Psoas muscle (tissue), 8 donors: ENCODE results near the gene DIO1. TPM values are rescaled to one million over a fixed set of nuclear protein-coding genes. Genes with fewer than 3 reads are reported as not detected.

Experiments
- ATAC-seq, 4 donors: fragments of 200-7000 bp; cut with Tn5 transposase; one replicate each; pipeline ENCODE4 v1.9.1; 2020; ENCODE audit warnings: moderate library complexity in 3 of 4, mild to moderate bottlenecking in 2 of 4
- DNase-seq, 2 donors: peaks; one replicate each; pipeline ENCODE4 v3.0.0-alpha.2; 2020
- H3K27ac ChIP-seq: fragments of 200-600 bp; one replicate; pipeline ENCODE4 v1.8.0; 2022
- H3K27me3 ChIP-seq, 3 donors: fragments of 200-600 bp in 1 of 3; one replicate each; pipeline versions ENCODE4 v1.6.1 to v1.8.0; 2013 to 2022; ENCODE audit warnings: low read length in 2 of 3, mild to moderate bottlenecking in 2 of 3, moderate library complexity in 1 of 3; ENCODE audit not compliant: insufficient read depth in 3 of 3
- H3K36me3 ChIP-seq, 2 donors: fragments of 200-600 bp in 1 of 2; one replicate each; pipeline versions ENCODE4 v1.6.1 to v1.8.0; 2013 to 2022; ENCODE audit warnings: low read depth in 1 of 2, mild to moderate bottlenecking in 1 of 2, moderate library complexity in 1 of 2; ENCODE audit not compliant: insufficient read depth in 1 of 2
- H3K4me1 ChIP-seq: fragments of 200-600 bp; one replicate; pipeline ENCODE4 v1.8.0; 2022
- H3K4me3 ChIP-seq: fragments of 200-600 bp; one replicate; pipeline ENCODE4 v1.8.0; 2022; ENCODE audit warnings: mild to moderate bottlenecking
- H3K9me3 ChIP-seq: fragments of 200-600 bp; one replicate; pipeline ENCODE4 v1.8.0; 2022
- CTCF ChIP-seq: fragments of 200-600 bp; IDR thresholded peaks from one replicate; pipeline ENCODE4 v1.8.0; 2022; ENCODE audit warnings: antibody characterized with exemption
- WGBS, 3 donors: extraction: QIAGEN DNeasy Blood & Tissue Kit; methylation state at CpG; one replicate each; pipeline versions ENCODE4 v1.1.6 to v1.1.7; 2013; 5-methylcytosine and 5-hydroxymethylcytosine counted together
- intact Hi-C, 2 donors: fragments of 100-400 bp; cut with DNase I; formaldehyde crosslinking; loops; one replicate each; pipeline versions ENCODE4 v1.11.0 to v1.14.2; 2022
- polyA plus RNA-seq, 3 donors: library from polyadenylated mRNA; stranded (reverse); fragments of 200-250 nt; gene quantifications; one replicate each; pipeline ENCODE4 v1.2.3, GENCODE V29; 2013
- total RNA-seq, 4 donors: library from RNA; stranded (reverse); fragmentation: NEBNext Ultra II Directional in 2 of 4; extraction: Animal tissue kit (Norgen Biotek cat#: 25700) in 2 of 4; gene quantifications; one replicate each; pipeline versions ENCODE4 v1.2.1 to v1.2.4, GENCODE V29; 2021 to 2023
- donor health status: healthy with polysubstance abuse.
- donor health status: DM: no; HTN: no; CAD: no; lungs with moderate emphysema.
- donor health status: Bipolar disorder and iron deficiency.
- donor health status: healthy.
- donor health status: DM: yes; HTN: yes; CAD: no.
- donor health status: DM: no; HTN: no; CAD: no.
- donor health status: DM: no; HTN: no; CAD: no.
- donor health status: DM: yes; HTN: yes; CAD: no.

DIO1 gene
- total and polyA plus RNA-seq, 7 donors, result not detected

GRCh38 chr1:53948291-53948690 is 54.3 kb downstream of the DIO1 start:
- no peak for TF ChIP-seq CTCF
- WGBS, 3 donors, result 88 to 91% (median 89%) methylated on average over 5 of the region's 5 CpGs
- Histone ChIP-seq H3K9me3 (no peaks in the 10 kb centered on the region), H3K36me3 (peaks cover 3 to 19% of the 10 kb centered on the region in 2 donors), H3K27ac (no peak overlapping the region), H3K4me3 (no peak overlapping the region), H3K4me1 (peaks cover 20% of the 10 kb centered on the region), H3K27me3 (no peaks in the 10 kb centered on the region)
- intact Hi-C loops, result loop anchor here in 1 of 2 donors (2.0 to 5.0 kb wide), 3 partner anchors 69 to 104 kb away; partner anchors contain the start of genes TCEANC2 and TMEM59
- DNase-seq, result no peak
- no peak for ATAC-seq

- ATAC-seq (no peak), DNase-seq (no peak)
- WGBS, 3 donors, result 77 to 82% (median 79%) methylated on average over 4 of the region's 4 CpGs
- intact Hi-C loops, result loop anchor here in 1 of 2 donors (2.0 to 5.0 kb wide), 3 partner anchors 71 to 103 kb away; partner anchors contain the start of genes TCEANC2 and TMEM59
- Histone ChIP-seq H3K9me3 (no peaks in the 10 kb centered on the region), H3K27me3 (no peaks in the 10 kb centered on the region), H3K27ac (no peak overlapping the region), H3K36me3 (peaks cover 3 to 29% of the 10 kb centered on the region in 2 donors), H3K4me1 (peaks cover 19% of the 10 kb centered on the region), H3K4me3 (no peak overlapping the region)
- TF ChIP-seq CTCF, result peak; percentile 54
Measured at GRCh38 chr1:53949023-53949990, 55.3 kb downstream of the DIO1 start.

GRCh38 chr1:53951697-53952096 is 57.7 kb downstream of the DIO1 start:
- intact Hi-C loops, result no loop called here
- ATAC-seq (no peak), DNase-seq (no peak)
- H3K27ac ChIP-seq, result no peak overlapping the region
- 88 to 94% (median 90%) methylated on average over 5 of the region's 5 CpGs for WGBS, 3 donors
- H3K9me3 ChIP-seq, result no peaks in the 10 kb centered on the region
- H3K27me3 ChIP-seq, result no peaks in the 10 kb centered on the region
- peaks cover 3 to 34% of the 10 kb centered on the region in 2 donors for H3K36me3 ChIP-seq
- peaks cover 11% of the 10 kb centered on the region for H3K4me1 ChIP-seq
- TF ChIP-seq CTCF, result no peak
- no peak overlapping the region for H3K4me3 ChIP-seq

DNA sequence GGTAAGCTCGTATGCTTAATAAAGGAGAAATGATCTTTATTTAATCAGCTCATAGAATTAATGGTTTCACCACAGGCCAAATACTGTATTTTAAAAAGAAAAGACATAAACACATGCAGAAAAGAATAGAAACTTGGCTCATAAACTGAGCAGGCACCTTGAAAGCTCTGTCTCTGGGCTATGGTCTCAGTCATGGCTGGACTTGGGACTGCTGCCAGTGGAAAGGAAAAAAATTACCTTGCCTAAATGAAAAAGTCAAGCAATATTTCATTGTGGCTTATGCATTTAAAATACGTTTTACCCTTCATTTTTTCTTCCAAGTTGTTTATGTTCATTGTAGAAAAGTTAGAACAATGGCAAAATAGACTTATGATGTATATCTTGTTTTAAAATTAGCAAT is 60.1 kb downstream of the DIO1 start:
- H3K27me3 ChIP-seq, result no peaks in the 10 kb centered on the region
- DNase-seq (no peak), ATAC-seq (no peak)
- H3K4me3 ChIP-seq, result no peak overlapping the region
- H3K36me3 ChIP-seq, result peaks cover 7 to 54% of the 10 kb centered on the region in 2 donors
- no peaks in the 10 kb centered on the region for H3K4me1 ChIP-seq
- H3K27ac ChIP-seq, result no peak overlapping the region
- WGBS, 3 donors, result 74 to 87% (median 86%) methylated on average over 2 of the region's 2 CpGs
- no peak for TF ChIP-seq CTCF
- no peaks in the 10 kb centered on the region for H3K9me3 ChIP-seq
- intact Hi-C loops, result no loop called here
